Measurements from ENCODE around the gene CDC37. TPM values are rescaled to one million over a fixed set of nuclear protein-coding genes. Genes with fewer than 3 reads are reported as not detected.
"Not testable (repeated sequence)": the region's sequence is repeated elsewhere in the genome, so short reads cannot be mapped to it uniquely, and the experiment has no call there.

The CDC37 gene
- total and polyA plus RNA-seq, 8 donors, result 84.3 to 390 (median 169) TPM

- TF ChIP-seq POLR2AphosphoS5 (IDR thresholded peaks at IDR 0.05), result peak; percentile 3 to 70 (median 62)
- TF ChIP-seq, protein P1, sequence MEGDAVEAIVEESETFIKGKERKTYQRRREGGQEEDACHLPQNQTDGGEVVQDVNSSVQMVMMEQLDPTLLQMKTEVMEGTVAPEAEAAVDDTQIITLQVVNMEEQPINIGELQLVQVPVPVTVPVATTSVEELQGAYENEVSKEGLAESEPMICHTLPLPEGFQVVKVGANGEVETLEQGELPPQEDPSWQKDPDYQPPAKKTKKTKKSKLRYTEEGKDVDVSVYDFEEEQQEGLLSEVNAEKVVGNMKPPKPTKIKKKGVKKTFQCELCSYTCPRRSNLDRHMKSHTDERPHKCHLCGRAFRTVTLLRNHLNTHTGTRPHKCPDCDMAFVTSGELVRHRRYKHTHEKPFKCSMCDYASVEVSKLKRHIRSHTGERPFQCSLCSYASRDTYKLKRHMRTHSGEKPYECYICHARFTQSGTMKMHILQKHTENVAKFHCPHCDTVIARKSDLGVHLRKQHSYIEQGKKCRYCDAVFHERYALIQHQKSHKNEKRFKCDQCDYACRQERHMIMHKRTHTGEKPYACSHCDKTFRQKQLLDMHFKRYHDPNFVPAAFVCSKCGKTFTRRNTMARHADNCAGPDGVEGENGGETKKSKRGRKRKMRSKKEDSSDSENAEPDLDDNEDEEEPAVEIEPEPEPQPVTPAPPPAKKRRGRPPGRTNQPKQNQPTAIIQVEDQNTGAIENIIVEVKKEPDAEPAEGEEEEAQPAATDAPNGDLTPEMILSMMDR (IDR thresholded peaks at IDR 0.05), result no peak
- DNase-seq, result peak; percentile 97 to 100
- Histone ChIP-seq H3K4me3 (peak within 1 kb of the TSS; percentile 74 to 97 (median 90)), H3K27me3 (no peaks in the 10 kb centered on the region), H3K36me3 (peaks cover 5 to 30% (median 24%) of the 10 kb centered on the region in 4 donors), H3K27ac (peak within 1 kb of the TSS; percentile 90 to 94 (median 91)), H3K9me3 (no peaks in the 10 kb centered on the region), H3K4me1 (peaks cover 10 to 26% (median 19%) of the 10 kb centered on the region in 4 donors)
- 0 to 1% (median 0%) methylated on average over 48 to 58 of the region's 58 CpGs for WGBS, 5 donors
- intact Hi-C loops (cut with DNase I; ENCODE audit: low total_unique reads), result no loop called here
These were observed 22.8 kb downstream of the CDC37 start, which contains the start of gene TYK2 for GRCh38 chr19:10380313-10381102. TSS of gene TYK2 (minus strand) at chr19:10380572. CDS start at chr19:10378406, 2,166 bp downstream.

DNA sequence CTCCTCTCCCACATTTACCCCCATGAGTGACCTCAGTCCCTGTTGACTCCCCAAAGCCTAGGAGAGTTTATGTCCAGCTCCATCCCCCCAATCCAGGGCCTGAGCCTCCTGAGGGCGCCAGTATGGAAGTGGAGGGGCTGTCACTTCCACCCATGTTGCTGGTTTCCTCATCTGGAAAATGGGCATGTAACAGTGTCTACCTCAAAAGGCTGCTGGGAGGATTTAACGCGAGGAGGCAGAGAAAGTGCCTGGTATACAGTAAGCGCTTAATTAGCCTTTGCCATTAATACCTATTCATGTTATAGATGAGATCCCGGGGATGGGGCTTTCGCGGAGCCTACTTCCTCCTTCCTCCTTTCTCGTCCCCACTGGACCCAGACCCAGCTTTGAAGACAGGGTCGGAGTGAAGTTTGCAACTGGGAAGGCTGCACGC lies 23.4 kb downstream of the CDC37 start:
- Histone ChIP-seq H3K4me3 (peak overlapping the region; percentile 74 to 97 (median 90)), H3K27ac (peak overlapping the region; percentile 90 to 94 (median 91)), H3K9me3 (no peaks in the 10 kb centered on the region), H3K27me3 (no peaks in the 10 kb centered on the region), H3K36me3 (peaks cover 10 to 36% (median 30%) of the 10 kb centered on the region in 4 donors), H3K4me1 (peaks cover 10 to 26% (median 19%) of the 10 kb centered on the region in 4 donors)
- DNase-seq, result no peak
- intact Hi-C loops (cut with DNase I; ENCODE audit: low total_unique reads), result loop anchor here (10.0 kb wide), 1 partner anchor 55 kb away; no protein-coding TSS in a partner anchor
- TF ChIP-seq, protein P1 (IDR thresholded peaks at IDR 0.05), result no peak
- no peak for TF ChIP-seq POLR2AphosphoS5 (IDR thresholded peaks at IDR 0.05)
- no peak for TF ChIP-seq EP300 (IDR thresholded peaks at IDR 0.05)
- no peak for TF ChIP-seq POLR2A (IDR thresholded peaks at IDR 0.05)
- WGBS, 5 donors, result 0 to 1% (median 1%) methylated on average over 7 to 10 of the region's 10 CpGs

DNA sequence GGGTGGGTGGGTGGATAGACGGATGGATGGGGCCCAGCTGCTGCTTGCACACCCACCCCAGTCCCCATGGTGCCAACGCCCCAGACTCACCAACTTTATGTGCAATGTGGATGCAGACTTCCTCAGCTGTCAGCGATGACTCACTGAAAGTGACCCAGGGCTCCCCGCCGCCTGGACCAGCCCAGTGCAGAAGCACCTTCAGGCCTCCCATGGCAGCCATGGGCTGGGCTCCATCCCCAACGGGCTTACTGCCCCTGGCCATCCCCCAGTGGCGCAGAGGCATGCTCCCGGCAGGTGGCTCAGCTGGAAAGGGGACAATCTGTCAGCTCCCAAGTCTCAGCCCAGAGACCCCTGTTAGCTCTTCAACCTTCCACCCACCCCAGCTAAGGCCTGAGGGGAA lies 25.2 kb downstream of the CDC37 start:
- peaks cover 19 to 53% (median 45%) of the 10 kb centered on the region in 4 donors for H3K36me3 ChIP-seq
- no peak for TF ChIP-seq POLR2A (IDR thresholded peaks at IDR 0.05)
- TF ChIP-seq EP300 (IDR thresholded peaks at IDR 0.05), result no peak
- no peak for DNase-seq
- peaks cover 10 to 26% (median 19%) of the 10 kb centered on the region in 4 donors for H3K4me1 ChIP-seq
- intact Hi-C loops (cut with DNase I; ENCODE audit: low total_unique reads), result loop anchor here (10.0 kb wide), 1 partner anchor 53 kb away; no protein-coding TSS in a partner anchor
- H3K4me3 ChIP-seq, result no peak overlapping the region
- no peaks in the 10 kb centered on the region for H3K27me3 ChIP-seq
- H3K27ac ChIP-seq, result no peak overlapping the region
- H3K9me3 ChIP-seq, result no peaks in the 10 kb centered on the region
- WGBS, 5 donors, result 94 to 100% (median 96%) methylated on average over 4 to 8 of the region's 8 CpGs

- not testable (repeated sequence) for H3K27me3 ChIP-seq, H3K4me3 ChIP-seq, H3K9me3 ChIP-seq, DNase-seq, H3K27ac ChIP-seq
- H3K4me1 ChIP-seq, result peaks cover 10 to 26% (median 19%) of the 10 kb centered on the region in 4 donors
- WGBS, 5 donors, result 86 to 100% (median 97%) methylated on average over 2 of the region's 2 CpGs
- intact Hi-C loops (cut with DNase I; ENCODE audit: low total_unique reads), result loop anchor here (10.0 kb wide), 1 partner anchor 52 kb away; no protein-coding TSS in a partner anchor
- H3K36me3 ChIP-seq, result peaks cover 26 to 61% (median 54%) of the 10 kb centered on the region in 4 donors
These were observed 26.2 kb downstream of the CDC37 start for GRCh38 chr19:10377140-10377640.

GRCh38 chr19:10374931-10375330 lies 28.4 kb downstream of the CDC37 start:
- intact Hi-C loops (cut with DNase I; ENCODE audit: low total_unique reads), result loop anchor here (10.0 kb wide), 1 partner anchor 50 kb away; no protein-coding TSS in a partner anchor
- Histone ChIP-seq H3K36me3 (peaks cover 26 to 83% (median 76%) of the 10 kb centered on the region in 4 donors), H3K27ac (no peak overlapping the region), H3K9me3 (no peaks in the 10 kb centered on the region), H3K27me3 (no peaks in the 10 kb centered on the region), H3K4me1 (peaks cover 6 to 19% (median 13%) of the 10 kb centered on the region in 4 donors), H3K4me3 (no peak overlapping the region)
- TF ChIP-seq, protein P1 (IDR thresholded peaks at IDR 0.05), result no peak
- no peak for TF ChIP-seq EP300 (IDR thresholded peaks at IDR 0.05)
- TF ChIP-seq POLR2A (IDR thresholded peaks at IDR 0.05), result no peak
- TF ChIP-seq POLR2AphosphoS5 (IDR thresholded peaks at IDR 0.05), result no peak
- 84 to 90% (median 87%) methylated on average over 5 of the region's 5 CpGs for WGBS, 5 donors
- no peak for DNase-seq

Measured in stomach (tissue), 9 donors.